HEK293 (cell line): ENCODE measurements around the gene PRUNE1.

Source experiments
- CTCF ChIA-PET: fragments of 350-600 bp; formaldehyde crosslinking; extraction: SDS; loops from one replicate; lab custom pipeline; 2021; ENCODE audit warnings: antibody characterized with exemption; lab: Yijun Ruan, JAX
- POLR2A ChIA-PET: fragments of 300-600 bp; formaldehyde crosslinking; extraction: SDS; loops from one replicate; lab custom pipeline; 2020; ENCODE audit warnings: antibody characterized with exemption, inconsistent platforms; lab: Yijun Ruan, JAX
- H3K27ac ChIP-seq: fragments of 200-500 bp; sonication (Bioruptor generic); 2 replicates; pipeline ENCODE4 v1.5.1; 2014; ENCODE audit warnings: low read depth, low read length, control low read depth, inconsistent platforms; ENCODE audit errors: extremely low read depth
- H3K36me3 ChIP-seq, 2 experiments: fragments of 200-500 bp in 1 of 2; sonication (Bioruptor generic) in 1 of 2; 1 replicate in 1 of 2; 2 replicates in 1 of 2; pipeline ENCODE4 v1.5.1; 2014 to 2017; ENCODE audit warnings: inconsistent platforms in 2 of 2, low read length in 2 of 2; ENCODE audit not compliant: control insufficient read depth in 2 of 2, insufficient read depth in 1 of 2
- H3K4me1 ChIP-seq: fragments of 200-500 bp; sonication (Bioruptor generic); 2 replicates; pipeline ENCODE4 v1.5.1; 2014; ENCODE audit warnings: mild to moderate bottlenecking, low read length, inconsistent platforms; ENCODE audit not compliant: control insufficient read depth, insufficient read depth
- H3K4me3 ChIP-seq: 2 replicates; pipeline ENCODE4 v1.5.1; 2011; ENCODE audit warnings: low read depth, mild to moderate bottlenecking, control low read depth, low read length, moderate library complexity
- H3K9me3 ChIP-seq: fragments of 200-500 bp; sonication (Bioruptor generic); 2 replicates; pipeline ENCODE4 v1.5.1; 2014; ENCODE audit warnings: low read depth, low read length, inconsistent platforms; ENCODE audit not compliant: control insufficient read depth, insufficient read depth
- BCL11A ChIP-seq: fragments of 450-650 bp; formaldehyde crosslinking; IDR thresholded peaks from 2 replicates; pipeline ENCODE4 v1.5.1; 2016; ENCODE audit warnings: low read depth, missing biosample characterization, missing genetic modification characterization
- CTCF ChIP-seq: fragments of 450-650 bp; formaldehyde crosslinking; IDR thresholded peaks from 2 replicates; pipeline ENCODE4 v1.5.1; 2016; ENCODE audit warnings: missing biosample characterization, missing genetic modification characterization
- HOXD13 ChIP-seq: sonication (generic); formaldehyde crosslinking; IDR thresholded peaks from 2 replicates; pipeline ENCODE4 v1.8.0; 2022; ENCODE audit warnings: missing genetic modification reagents, borderline replicate concordance
- KLF1 ChIP-seq: fragments of 450-650 bp; formaldehyde crosslinking; IDR thresholded peaks from 2 replicates; pipeline ENCODE4 v1.5.1; 2016; ENCODE audit warnings: missing biosample characterization, missing genetic modification characterization
- KLF10 ChIP-seq: fragments of 450-650 bp; IDR thresholded peaks from 2 replicates; pipeline ENCODE4 v1.5.1; 2018; ENCODE audit warnings: missing biosample characterization, mild to moderate bottlenecking, missing genetic modification characterization
- KLF8 ChIP-seq: fragments of 450-650 bp; formaldehyde crosslinking; IDR thresholded peaks from 2 replicates; pipeline ENCODE4 v1.5.1; 2016; ENCODE audit warnings: missing biosample characterization, missing genetic modification characterization
- OSR2 ChIP-seq: fragments of 450-650 bp; formaldehyde crosslinking; IDR thresholded peaks from 2 replicates; pipeline ENCODE4 v1.5.1; 2016; ENCODE audit warnings: missing biosample characterization, missing genetic modification characterization
- PATZ1 ChIP-seq: fragments of 450-650 bp; formaldehyde crosslinking; IDR thresholded peaks from 2 replicates; pipeline ENCODE4 v1.5.1; 2016; ENCODE audit warnings: missing biosample characterization, missing genetic modification characterization
- PRDM6 ChIP-seq: fragments of 450-650 bp; formaldehyde crosslinking; IDR thresholded peaks from 2 replicates; pipeline ENCODE4 v1.5.1; 2017; ENCODE audit warnings: missing biosample characterization, missing genetic modification characterization
- RBAK ChIP-seq: fragments of 450-650 bp; formaldehyde crosslinking; IDR thresholded peaks from 2 replicates; pipeline ENCODE4 v1.5.1; 2016; ENCODE audit warnings: missing biosample characterization, missing genetic modification characterization
- ZBTB48 ChIP-seq: fragments of 450-650 bp; formaldehyde crosslinking; IDR thresholded peaks from 2 replicates; pipeline ENCODE4 v1.5.1; 2016; ENCODE audit warnings: missing biosample characterization, missing genetic modification characterization
- ZFHX2 ChIP-seq: fragments of 450-650 bp; formaldehyde crosslinking; conservative IDR thresholded peaks from 2 replicates; pipeline ENCODE4 v1.5.1; 2016; ENCODE audit warnings: missing biosample characterization, missing genetic modification characterization
- ZFP37 ChIP-seq: fragments of 450-650 bp; formaldehyde crosslinking; IDR thresholded peaks from 2 replicates; pipeline ENCODE4 v1.5.1; 2016; ENCODE audit warnings: missing biosample characterization, missing genetic modification characterization
- ZFP41 ChIP-seq: fragments of 450-650 bp; formaldehyde crosslinking; IDR thresholded peaks from 2 replicates; pipeline ENCODE4 v1.5.1; 2016; ENCODE audit warnings: missing biosample characterization, missing genetic modification characterization, borderline replicate concordance
- ZNF146 ChIP-seq: fragments of 450-650 bp; formaldehyde crosslinking; IDR thresholded peaks from 2 replicates; pipeline ENCODE4 v1.5.1; 2016; ENCODE audit warnings: missing biosample characterization, missing genetic modification characterization
- ZNF157 ChIP-seq: fragments of 450-650 bp; formaldehyde crosslinking; IDR thresholded peaks from 2 replicates; pipeline ENCODE4 v1.5.1; 2016; ENCODE audit warnings: missing biosample characterization, missing genetic modification characterization
- ZNF184 ChIP-seq: fragments of 450-650 bp; IDR thresholded peaks from 2 replicates; pipeline ENCODE4 v1.5.1; 2018; ENCODE audit warnings: missing biosample characterization, mild to moderate bottlenecking, missing genetic modification characterization
- ZNF202 ChIP-seq: fragments of 450-650 bp; formaldehyde crosslinking; IDR thresholded peaks from 2 replicates; pipeline ENCODE4 v1.5.1; 2016; ENCODE audit warnings: missing biosample characterization, missing genetic modification characterization, borderline replicate concordance
- ZNF211 ChIP-seq: fragments of 450-650 bp; formaldehyde crosslinking; IDR thresholded peaks from 2 replicates; pipeline ENCODE4 v1.5.1; 2016; ENCODE audit warnings: low read depth, missing biosample characterization, missing genetic modification characterization
- ZNF274 ChIP-seq, 2 experiments: fragments of 200-500 bp in 1 of 2; fragments of 450-650 bp in 1 of 2; sonication (Bioruptor generic) in 1 of 2; formaldehyde crosslinking in 1 of 2; IDR thresholded peaks; 2 replicates each; pipeline versions ENCODE4 v1.5.1 to v1.6.1; 2014 to 2016; ENCODE audit warnings: borderline replicate concordance in 1 of 2, inconsistent platforms in 1 of 2, low read length in 1 of 2, missing biosample characterization in 1 of 2, missing genetic modification characterization in 1 of 2
- ZNF37A ChIP-seq: fragments of 450-650 bp; IDR thresholded peaks from 2 replicates; pipeline ENCODE4 v1.5.1; 2018; ENCODE audit warnings: missing biosample characterization, missing genetic modification characterization
- ZNF558 ChIP-seq: fragments of 450-650 bp; formaldehyde crosslinking; IDR thresholded peaks from 2 replicates; pipeline ENCODE4 v1.5.1; 2016; ENCODE audit warnings: missing biosample characterization, missing genetic modification characterization
- ZNF561 ChIP-seq: fragments of 450-650 bp; IDR thresholded peaks from 2 replicates; pipeline ENCODE4 v1.5.1; 2018; ENCODE audit warnings: missing biosample characterization, missing genetic modification characterization, borderline replicate concordance
- ZNF596 ChIP-seq: fragments of 450-650 bp; IDR thresholded peaks from 2 replicates; pipeline ENCODE4 v1.5.0; 2018; ENCODE audit warnings: missing biosample characterization, mild to moderate bottlenecking, missing genetic modification characterization, moderate library complexity
- ZNF623 ChIP-seq: fragments of 450-650 bp; formaldehyde crosslinking; IDR thresholded peaks from 2 replicates; pipeline ENCODE4 v1.5.1; 2016; ENCODE audit warnings: missing biosample characterization, missing genetic modification characterization
- ZNF624 ChIP-seq: fragments of 450-650 bp; formaldehyde crosslinking; IDR thresholded peaks from 2 replicates; pipeline ENCODE4 v1.5.1; 2017; ENCODE audit warnings: missing biosample characterization, missing genetic modification characterization
- ZNF704 ChIP-seq: fragments of 450-650 bp; formaldehyde crosslinking; IDR thresholded peaks from 2 replicates; pipeline ENCODE4 v1.5.1; 2016; ENCODE audit warnings: missing biosample characterization, missing genetic modification characterization
- ZNF747 ChIP-seq: fragments of 450-650 bp; formaldehyde crosslinking; IDR thresholded peaks from 2 replicates; pipeline ENCODE4 v1.5.1; 2016; ENCODE audit warnings: missing biosample characterization, missing genetic modification characterization
- ZNF785 ChIP-seq: fragments of 450-650 bp; formaldehyde crosslinking; IDR thresholded peaks from 2 replicates; pipeline ENCODE4 v1.5.1; 2016; ENCODE audit warnings: missing biosample characterization, missing genetic modification characterization
- ZNF843 ChIP-seq: fragments of 450-650 bp; formaldehyde crosslinking; IDR thresholded peaks from 2 replicates; pipeline ENCODE4 v1.5.1; 2016; ENCODE audit warnings: missing biosample characterization, missing genetic modification characterization
- ZSCAN30 ChIP-seq: fragments of 450-650 bp; IDR thresholded peaks from 2 replicates; pipeline ENCODE4 v1.5.1; 2018; ENCODE audit warnings: missing biosample characterization, mild to moderate bottlenecking, missing genetic modification characterization, moderate library complexity

PRUNE1 gene

GRCh38 chr1:151047925-151048644 is 39.8 kb downstream of the PRUNE1 start:
- ChIA-PET POLR2A (interaction anchor here (1.2 to 2.4 kb wide), 6 partner anchors 10 to 42 kb away, joined by 3 to 17 read pairs (median 8); partner anchors contain the start of genes CDC42SE1, MINDY1 and MLLT11), CTCF (interaction anchor here (0.6 to 2.0 kb wide), 7 partner anchors 9 to 110 kb away, joined by 3 to 15 read pairs (median 4); partner anchors contain the start of genes CDC42SE1 and MLLT11)
- no peaks in the 10 kb centered on the region for H3K9me3 ChIP-seq
- peak overlapping the region; percentile 52 for H3K4me3 ChIP-seq
- peaks cover 0 to 31% of the 10 kb centered on the region in 2 experiments; a peak in 2 of 3 replicates for H3K36me3 ChIP-seq
- no peaks in the 10 kb centered on the region for H3K4me1 ChIP-seq
- peak overlapping the region; percentile 81 for H3K27ac ChIP-seq
- no peak for TF ChIP-seq ZNF37A
- no peak for TF ChIP-seq KLF10 (tag by site-specific recombination)
- no peak for TF ChIP-seq ZNF202
- TF ChIP-seq ZNF157 (tag by site-specific recombination), result no peak
- no peak for TF ChIP-seq ZNF184 (tag by site-specific recombination)
- TF ChIP-seq BCL11A, result peak; percentile 59; the same call in 1 of the 2 replicates
- no peak for TF ChIP-seq ZNF596
- TF ChIP-seq OSR2, result no peak
- TF ChIP-seq KLF8 (tag by site-specific recombination), result no peak
- no peak for TF ChIP-seq RBAK (tag by site-specific recombination)
- TF ChIP-seq ZNF624, result no peak
- TF ChIP-seq ZBTB48 (tag by site-specific recombination), result peak; percentile 24; the same call in 1 of the 2 replicates
- no peak for TF ChIP-seq ZNF558 (tag by site-specific recombination)
- TF ChIP-seq ZNF785 (tag by site-specific recombination), result no peak
- TF ChIP-seq ZSCAN30, result peak; percentile 9; the same call in 1 of the 2 replicates
- no peak for TF ChIP-seq ZNF561 (tag by site-specific recombination)
- TF ChIP-seq PRDM6 (tag by site-specific recombination), result no peak
- 0 out of 2 replicates have a peak, but pooled peaks have one; percentile 27 for TF ChIP-seq ZFP37 (tag by site-specific recombination)
- TF ChIP-seq ZNF623 (tag by site-specific recombination), result no peak
- no peak for TF ChIP-seq ZFHX2 (tag by site-specific recombination)
- TF ChIP-seq HOXD13 (CRISPR knock-in tag), result no peak
- no peak for TF ChIP-seq ZNF211 (tag by site-specific recombination)
- no peak for TF ChIP-seq ZNF704 (tag by site-specific recombination)
- no peak for TF ChIP-seq ZFP41
- peak; percentile 1 for TF ChIP-seq PATZ1 (tag by site-specific recombination)
- no peak for TF ChIP-seq ZNF747
- no peak for TF ChIP-seq ZNF843
- TF ChIP-seq CTCF, result peak; percentile 68; the same call in 1 of the 2 replicates
- no peak for TF ChIP-seq ZNF274 (IDR thresholded peaks at IDR 0.05; ENCODE audit: low read length)
- TF ChIP-seq ZNF274 (tag by site-specific recombination; IDR thresholded peaks at IDR 0.05; ENCODE audit: borderline replicate concordance), result no peak
- no peak for TF ChIP-seq ZNF146 (tag by site-specific recombination)
- no peak for TF ChIP-seq KLF1 (tag by site-specific recombination)
